GM23338 (cell line): ENCODE measurements around the gene TMEM163. TPM values are rescaled to one million over a fixed set of nuclear protein-coding genes. Genes with fewer than 3 reads are reported as not detected.

Experiments
- ATAC-seq: fragments of 200-7000 bp; cut with Tn5 transposase; 3 replicates; pipeline ENCODE4 v1.9.1; 2020
- DNase-seq: peaks from one replicate; pipeline ENCODE4 v3.0.0-alpha.2; 2015; ENCODE audit warnings: low spot score
- H2AFZ ChIP-seq: fragments of 200-600 bp; sonication (generic); 2 replicates; pipeline ENCODE4 v1.8.0; 2016; ENCODE audit warnings: antibody characterized with exemption, mild to moderate bottlenecking, moderate library complexity
- H3F3A ChIP-seq: fragments of 200-600 bp; sonication (generic); replicated peaks from 2 replicates; pipeline ENCODE4 v1.8.0; 2017; ENCODE audit warnings: antibody characterized with exemption, mixed run types, low read depth
- H3K27ac ChIP-seq: fragments of 200-600 bp; sonication (generic); 2 replicates; pipeline ENCODE4 v1.6.1; 2016; ENCODE audit warnings: low read depth
- H3K27me3 ChIP-seq: fragments of 200-600 bp; sonication (generic); 2 replicates; pipeline ENCODE4 v1.8.0; 2016; ENCODE audit warnings: mild to moderate bottlenecking, mixed run types, moderate library complexity; ENCODE audit not compliant: insufficient read depth
- H3K36me3 ChIP-seq: fragments of 200-600 bp; sonication (generic); 2 replicates; pipeline ENCODE4 v1.8.0; 2016; ENCODE audit warnings: mild to moderate bottlenecking; ENCODE audit not compliant: insufficient read depth
- H3K4me1 ChIP-seq: fragments of 200-600 bp; sonication (generic); 2 replicates; pipeline ENCODE4 v1.8.0; 2016; ENCODE audit warnings: mild to moderate bottlenecking, moderate library complexity; ENCODE audit not compliant: insufficient read depth
- H3K4me2 ChIP-seq: fragments of 200-600 bp; sonication (generic); 2 replicates; pipeline ENCODE4 v1.7.1; 2017; ENCODE audit warnings: mixed run types
- H3K4me3 ChIP-seq: fragments of 200-600 bp; sonication (generic); 2 replicates; pipeline ENCODE4 v1.6.1; 2016; ENCODE audit warnings: mixed run types
- H3K79me2 ChIP-seq: fragments of 200-600 bp; sonication (generic); replicated peaks from 2 replicates; pipeline ENCODE4 v1.8.0; 2017; ENCODE audit warnings: mild to moderate bottlenecking; ENCODE audit not compliant: insufficient read depth
- H3K9me2 ChIP-seq: fragments of 200-600 bp; sonication (generic); 2 replicates; pipeline ENCODE4 v1.8.0; 2017; ENCODE audit not compliant: insufficient read depth
- H4K20me1 ChIP-seq: fragments of 200-600 bp; sonication (generic); replicated peaks from 2 replicates; pipeline ENCODE4 v1.8.0; 2017; ENCODE audit warnings: mild to moderate bottlenecking; ENCODE audit not compliant: insufficient read depth
- H3K27ac Mint-ChIP-seq: 2 replicates; pipeline ENCODE4 v1.8.0; 2020; ENCODE audit warnings: inconsistent platforms, mild to moderate bottlenecking, moderate library complexity, mixed read lengths
- H3K27me3 Mint-ChIP-seq: 3 replicates; pipeline ENCODE4 v1.8.0; 2022; ENCODE audit warnings: low read depth, mild to moderate bottlenecking, moderate library complexity, mixed read lengths, inconsistent platforms; ENCODE audit not compliant: insufficient read depth, poor library complexity
- H3K36me3 Mint-ChIP-seq: 3 replicates; pipeline ENCODE4 v1.8.0; 2021; ENCODE audit warnings: low read depth, mild to moderate bottlenecking, inconsistent platforms, moderate library complexity, mixed read lengths
- H3K4me1 Mint-ChIP-seq: 3 replicates; pipeline ENCODE4 v1.8.0; 2020; ENCODE audit warnings: mild to moderate bottlenecking, inconsistent platforms, mixed read lengths
- H3K4me3 Mint-ChIP-seq: 3 replicates; pipeline ENCODE4 v1.8.0; 2021; ENCODE audit warnings: moderate library complexity, mild to moderate bottlenecking, inconsistent platforms, mixed read lengths
- H3K9me3 Mint-ChIP-seq: 3 replicates; pipeline ENCODE4 v1.8.0; 2020; ENCODE audit warnings: moderate library complexity, mild to moderate bottlenecking, inconsistent platforms, mixed read lengths
- CREB1 ChIP-seq: fragments of 250-450 bp; sonication (Bioruptor Pico); IDR thresholded peaks from 2 replicates; pipeline ENCODE4 v1.5.0; 2020; ENCODE audit warnings: low read depth, mild to moderate bottlenecking, moderate library complexity
- EZH2 ChIP-seq: fragments of 200-600 bp; sonication (generic); IDR thresholded peaks from one replicate; pipeline ENCODE4 v1.8.0; 2017; ENCODE audit warnings: antibody characterized with exemption, mild to moderate bottlenecking, low read depth; ENCODE audit not compliant: unreplicated experiment
- EZH2phosphoT487 ChIP-seq: fragments of 200-600 bp; sonication (generic); IDR thresholded peaks from one replicate; pipeline ENCODE4 v1.8.1; 2018; ENCODE audit warnings: antibody characterized with exemption; ENCODE audit not compliant: unreplicated experiment
- JUNB ChIP-seq: IDR thresholded peaks from one replicate; pipeline ENCODE4 v1.6.1; 2016; ENCODE audit warnings: antibody characterized with exemption; ENCODE audit not compliant: unreplicated experiment
- NANOG ChIP-seq: IDR thresholded peaks from 2 replicates; pipeline ENCODE4 v1.6.1; 2016; ENCODE audit warnings: antibody characterized with exemption, borderline replicate concordance
- STAT1 ChIP-seq: IDR thresholded peaks from one replicate; pipeline ENCODE4 v1.6.1; 2016; ENCODE audit warnings: antibody characterized with exemption; ENCODE audit not compliant: unreplicated experiment
- ZNF331 ChIP-seq: fragments of 250-450 bp; sonication (Bioruptor Pico); IDR thresholded peaks from 2 replicates; pipeline ENCODE4 v1.5.0; 2020; ENCODE audit warnings: low read depth, mild to moderate bottlenecking, moderate library complexity
- polyA plus RNA-seq: library from polyadenylated mRNA; unstranded; fragments of >200 nt; fragmentation: Nextera tagmentation; extraction: Ambion mirVana; gene quantifications from 2 replicates; pipeline ENCODE4 v1.2.1, GENCODE V29; 2016
- total RNA-seq: library from RNA; depleted of rRNA; stranded (reverse); fragments of >200 nt; shearing (Covaris generic); gene quantifications from 2 replicates; pipeline ENCODE4 v1.2.3, GENCODE V29; 2014
- TF ChIP-seq, protein P1 (sequence below): IDR thresholded peaks from one replicate; pipeline ENCODE4 v1.6.1; 2018; ENCODE audit warnings: antibody characterized with exemption; ENCODE audit not compliant: unreplicated experiment
- TF ChIP-seq, protein P2 (sequence below), 2 experiments: fragments of 200-600 bp in 1 of 2; sonication (generic) in 1 of 2; conservative IDR thresholded peaks; 2 replicates each; pipeline versions ENCODE4 v1.5.1 to v1.6.1; 2016 to 2017; ENCODE audit warnings: antibody characterized with exemption in 2 of 2, low read depth in 2 of 2, mild to moderate bottlenecking in 2 of 2, moderate library complexity in 1 of 2
- TF ChIP-seq, protein P3 (sequence below): IDR thresholded peaks from 2 replicates; pipeline ENCODE4 v1.6.1; 2016; ENCODE audit warnings: antibody characterized with exemption

TMEM163 gene
- total and polyA plus RNA-seq, 2 experiments from 2014 or later: 1.1 to 1.8 TPM

DNA sequence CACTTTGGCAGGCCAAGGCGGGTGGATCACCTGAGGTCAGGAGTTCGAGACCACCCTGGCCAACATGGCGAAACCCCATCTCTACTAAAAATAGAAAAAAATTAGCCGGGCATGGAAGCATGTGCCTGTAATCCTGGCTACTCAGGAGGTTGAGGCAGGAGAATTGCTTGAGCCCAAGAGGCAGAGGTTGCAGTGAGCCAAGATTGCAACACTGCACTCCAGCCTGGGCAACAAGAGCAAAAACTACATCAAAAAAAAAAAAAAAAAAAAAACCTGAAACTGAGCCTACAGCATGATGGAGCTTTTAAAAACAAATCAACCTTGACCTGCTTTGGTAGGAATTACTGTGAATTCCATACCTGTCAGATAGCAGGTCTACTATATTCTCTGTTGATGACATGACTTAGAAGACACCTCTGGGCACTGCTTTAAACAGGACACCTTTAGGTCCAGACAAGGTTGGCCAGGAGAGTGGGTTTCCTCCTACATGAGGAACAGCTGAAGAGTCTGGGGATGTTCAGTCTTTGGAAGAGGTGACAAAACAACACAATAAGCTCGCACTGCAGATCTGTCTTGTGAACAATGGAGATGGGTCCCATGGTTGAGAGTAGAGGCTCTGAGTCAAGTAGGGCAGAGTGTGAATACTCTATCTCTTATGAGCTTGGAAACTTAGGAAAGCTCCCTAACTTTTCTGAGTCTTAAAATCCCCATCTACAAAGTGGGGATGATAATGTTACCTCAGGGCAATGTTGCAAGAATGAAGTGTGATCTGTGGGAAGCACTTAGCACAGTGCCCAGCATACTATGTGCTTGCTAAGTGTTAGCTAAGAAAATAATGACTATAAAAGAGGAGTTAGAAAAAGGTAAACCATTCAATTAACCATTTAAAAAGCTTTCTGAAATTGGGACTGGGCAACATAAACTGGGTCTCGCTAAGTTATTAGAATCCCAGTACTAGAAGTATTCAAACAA, 25.2 kb downstream of the TMEM163 start (continued):
- TF ChIP-seq, protein P1, sequence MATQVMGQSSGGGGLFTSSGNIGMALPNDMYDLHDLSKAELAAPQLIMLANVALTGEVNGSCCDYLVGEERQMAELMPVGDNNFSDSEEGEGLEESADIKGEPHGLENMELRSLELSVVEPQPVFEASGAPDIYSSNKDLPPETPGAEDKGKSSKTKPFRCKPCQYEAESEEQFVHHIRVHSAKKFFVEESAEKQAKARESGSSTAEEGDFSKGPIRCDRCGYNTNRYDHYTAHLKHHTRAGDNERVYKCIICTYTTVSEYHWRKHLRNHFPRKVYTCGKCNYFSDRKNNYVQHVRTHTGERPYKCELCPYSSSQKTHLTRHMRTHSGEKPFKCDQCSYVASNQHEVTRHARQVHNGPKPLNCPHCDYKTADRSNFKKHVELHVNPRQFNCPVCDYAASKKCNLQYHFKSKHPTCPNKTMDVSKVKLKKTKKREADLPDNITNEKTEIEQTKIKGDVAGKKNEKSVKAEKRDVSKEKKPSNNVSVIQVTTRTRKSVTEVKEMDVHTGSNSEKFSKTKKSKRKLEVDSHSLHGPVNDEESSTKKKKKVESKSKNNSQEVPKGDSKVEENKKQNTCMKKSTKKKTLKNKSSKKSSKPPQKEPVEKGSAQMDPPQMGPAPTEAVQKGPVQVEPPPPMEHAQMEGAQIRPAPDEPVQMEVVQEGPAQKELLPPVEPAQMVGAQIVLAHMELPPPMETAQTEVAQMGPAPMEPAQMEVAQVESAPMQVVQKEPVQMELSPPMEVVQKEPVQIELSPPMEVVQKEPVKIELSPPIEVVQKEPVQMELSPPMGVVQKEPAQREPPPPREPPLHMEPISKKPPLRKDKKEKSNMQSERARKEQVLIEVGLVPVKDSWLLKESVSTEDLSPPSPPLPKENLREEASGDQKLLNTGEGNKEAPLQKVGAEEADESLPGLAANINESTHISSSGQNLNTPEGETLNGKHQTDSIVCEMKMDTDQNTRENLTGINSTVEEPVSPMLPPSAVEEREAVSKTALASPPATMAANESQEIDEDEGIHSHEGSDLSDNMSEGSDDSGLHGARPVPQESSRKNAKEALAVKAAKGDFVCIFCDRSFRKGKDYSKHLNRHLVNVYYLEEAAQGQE: no peak
- TF ChIP-seq, protein P2, sequence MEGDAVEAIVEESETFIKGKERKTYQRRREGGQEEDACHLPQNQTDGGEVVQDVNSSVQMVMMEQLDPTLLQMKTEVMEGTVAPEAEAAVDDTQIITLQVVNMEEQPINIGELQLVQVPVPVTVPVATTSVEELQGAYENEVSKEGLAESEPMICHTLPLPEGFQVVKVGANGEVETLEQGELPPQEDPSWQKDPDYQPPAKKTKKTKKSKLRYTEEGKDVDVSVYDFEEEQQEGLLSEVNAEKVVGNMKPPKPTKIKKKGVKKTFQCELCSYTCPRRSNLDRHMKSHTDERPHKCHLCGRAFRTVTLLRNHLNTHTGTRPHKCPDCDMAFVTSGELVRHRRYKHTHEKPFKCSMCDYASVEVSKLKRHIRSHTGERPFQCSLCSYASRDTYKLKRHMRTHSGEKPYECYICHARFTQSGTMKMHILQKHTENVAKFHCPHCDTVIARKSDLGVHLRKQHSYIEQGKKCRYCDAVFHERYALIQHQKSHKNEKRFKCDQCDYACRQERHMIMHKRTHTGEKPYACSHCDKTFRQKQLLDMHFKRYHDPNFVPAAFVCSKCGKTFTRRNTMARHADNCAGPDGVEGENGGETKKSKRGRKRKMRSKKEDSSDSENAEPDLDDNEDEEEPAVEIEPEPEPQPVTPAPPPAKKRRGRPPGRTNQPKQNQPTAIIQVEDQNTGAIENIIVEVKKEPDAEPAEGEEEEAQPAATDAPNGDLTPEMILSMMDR (conservative IDR thresholded peaks at IDR 0.05; ENCODE audit: low read depth in 2 of 2): no peak
- TF ChIP-seq EZH2 (no peak), EZH2phosphoT487 (no peak), NANOG (no peak), STAT1 (no peak), ZNF331 (CRISPR knock-in tag) (no peak), CREB1 (CRISPR knock-in tag) (no peak), JUNB (no peak)
- TF ChIP-seq, protein P3, sequence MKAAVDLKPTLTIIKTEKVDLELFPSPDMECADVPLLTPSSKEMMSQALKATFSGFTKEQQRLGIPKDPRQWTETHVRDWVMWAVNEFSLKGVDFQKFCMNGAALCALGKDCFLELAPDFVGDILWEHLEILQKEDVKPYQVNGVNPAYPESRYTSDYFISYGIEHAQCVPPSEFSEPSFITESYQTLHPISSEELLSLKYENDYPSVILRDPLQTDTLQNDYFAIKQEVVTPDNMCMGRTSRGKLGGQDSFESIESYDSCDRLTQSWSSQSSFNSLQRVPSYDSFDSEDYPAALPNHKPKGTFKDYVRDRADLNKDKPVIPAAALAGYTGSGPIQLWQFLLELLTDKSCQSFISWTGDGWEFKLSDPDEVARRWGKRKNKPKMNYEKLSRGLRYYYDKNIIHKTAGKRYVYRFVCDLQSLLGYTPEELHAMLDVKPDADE: no peak

DNA sequence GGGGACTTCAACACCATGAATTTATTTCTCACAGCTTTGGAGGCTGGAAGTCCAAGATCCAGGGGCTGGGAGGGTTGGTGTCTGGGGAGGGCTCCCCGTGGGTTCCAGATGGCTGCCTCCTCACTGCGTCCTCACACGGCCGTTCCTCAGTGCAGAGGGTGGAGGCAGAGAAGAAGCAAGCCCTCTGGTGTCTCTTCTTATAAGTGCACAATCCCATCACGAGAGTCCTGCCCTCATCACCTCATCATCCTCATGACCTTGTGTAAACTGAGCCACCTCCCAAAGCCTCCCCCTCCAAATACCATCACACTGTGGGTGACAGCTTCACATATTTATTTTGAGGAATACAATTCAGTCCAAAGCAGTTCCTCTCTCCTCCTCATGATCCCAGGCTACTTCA, 26.3 kb downstream of the TMEM163 start:
- TF ChIP-seq, protein P2 (conservative IDR thresholded peaks at IDR 0.05; ENCODE audit: low read depth in 2 of 2): peak; percentile 8 to 35; a peak in 3 of 4 replicates
- TF ChIP-seq EZH2phosphoT487 (no peak), EZH2 (no peak), CREB1 (CRISPR knock-in tag) (no peak)
- H2AFZ ChIP-seq: no peak overlapping the region
- no peak overlapping the region for H3K27ac ChIP-seq
- DNase-seq: peak; percentile 28
- H3K36me3 ChIP-seq: no peaks in the 10 kb centered on the region
- H3F3A ChIP-seq: no peaks in the 10 kb centered on the region
- Mint-ChIP-seq H3K4me3 (no peak overlapping the region), H3K4me1 (no peaks in the 10 kb centered on the region), H3K27ac (no peak overlapping the region), H3K36me3 (no peaks in the 10 kb centered on the region), H3K27me3 (no peaks in the 10 kb centered on the region), H3K9me3 (no peaks in the 10 kb centered on the region)
- H3K79me2 ChIP-seq: no peaks in the 10 kb centered on the region
- H3K27me3 ChIP-seq: no peaks in the 10 kb centered on the region
- peak; percentile 61; the same call in 2 of the 3 replicates for ATAC-seq
- H3K4me3 ChIP-seq: no peak overlapping the region
- no peak overlapping the region for H3K4me2 ChIP-seq
- no peaks in the 10 kb centered on the region for H4K20me1 ChIP-seq
- H3K4me1 ChIP-seq: no peaks in the 10 kb centered on the region
- no peaks in the 10 kb centered on the region for H3K9me2 ChIP-seq
